ENCODE data around the gene CISD2.
"Not testable (repeated sequence)": the region's sequence is repeated elsewhere in the genome, so short reads cannot be mapped to it uniquely, and the experiment has no call there.

DNA sequence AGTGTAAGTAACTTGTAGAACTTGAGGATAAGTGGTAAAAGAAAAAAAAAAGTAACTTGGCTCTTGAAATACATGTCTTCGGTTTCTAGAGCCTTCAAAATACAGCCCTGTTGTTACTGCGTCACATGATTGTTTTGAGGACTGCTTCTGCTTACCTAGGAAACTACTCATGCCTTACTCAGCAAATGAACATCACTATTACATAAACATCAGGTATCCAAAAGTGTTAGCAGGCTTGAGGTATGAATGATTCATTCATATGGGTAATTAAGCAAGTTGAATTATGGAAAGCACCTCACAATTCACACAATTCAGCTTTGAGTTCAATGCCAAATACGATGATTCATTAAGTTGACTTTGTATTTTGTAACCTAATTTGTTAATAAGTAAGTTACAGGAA, 21.1 kb downstream of the CISD2 start:
- TF ChIP-seq, protein P1, sequence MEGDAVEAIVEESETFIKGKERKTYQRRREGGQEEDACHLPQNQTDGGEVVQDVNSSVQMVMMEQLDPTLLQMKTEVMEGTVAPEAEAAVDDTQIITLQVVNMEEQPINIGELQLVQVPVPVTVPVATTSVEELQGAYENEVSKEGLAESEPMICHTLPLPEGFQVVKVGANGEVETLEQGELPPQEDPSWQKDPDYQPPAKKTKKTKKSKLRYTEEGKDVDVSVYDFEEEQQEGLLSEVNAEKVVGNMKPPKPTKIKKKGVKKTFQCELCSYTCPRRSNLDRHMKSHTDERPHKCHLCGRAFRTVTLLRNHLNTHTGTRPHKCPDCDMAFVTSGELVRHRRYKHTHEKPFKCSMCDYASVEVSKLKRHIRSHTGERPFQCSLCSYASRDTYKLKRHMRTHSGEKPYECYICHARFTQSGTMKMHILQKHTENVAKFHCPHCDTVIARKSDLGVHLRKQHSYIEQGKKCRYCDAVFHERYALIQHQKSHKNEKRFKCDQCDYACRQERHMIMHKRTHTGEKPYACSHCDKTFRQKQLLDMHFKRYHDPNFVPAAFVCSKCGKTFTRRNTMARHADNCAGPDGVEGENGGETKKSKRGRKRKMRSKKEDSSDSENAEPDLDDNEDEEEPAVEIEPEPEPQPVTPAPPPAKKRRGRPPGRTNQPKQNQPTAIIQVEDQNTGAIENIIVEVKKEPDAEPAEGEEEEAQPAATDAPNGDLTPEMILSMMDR (conservative IDR thresholded peaks at IDR 0.05 in 1 of 2, IDR thresholded peaks at IDR 0.05 in 1 of 2; ENCODE audit: low read depth in 1 of 2, low read length in 2 of 2), result not testable (repeated sequence)
- TF ChIP-seq EZH2 (IDR thresholded peaks at IDR 0.05; ENCODE audit: low read length, missing control alignments), result not testable (repeated sequence)

Data from fibroblast of lung (primary cell).